Prostate gland (tissue), 2 donors: ENCODE measurements around the gene TIAM2. TPM values are rescaled to one million over a fixed set of nuclear protein-coding genes. Genes with fewer than 3 reads are reported as not detected.

Experiments used
- DNase-seq: peaks from one replicate; pipeline ENCODE4 v3.0.0-alpha.2; 2019; ENCODE audit warnings: low spot score
- H3K27ac ChIP-seq, 2 donors: fragments of 200-600 bp; sonication (generic); 2 replicates each; pipeline ENCODE4 v1.5.1; 2017 to 2019
- H3K27me3 ChIP-seq: fragments of 200-600 bp; sonication (generic); replicated peaks from 2 replicates; pipeline ENCODE4 v1.5.1; 2019; ENCODE audit not compliant: insufficient read depth
- H3K36me3 ChIP-seq, 2 donors: fragments of 200-600 bp; sonication (generic); 1 replicate in 1 of 2; 2 replicates in 1 of 2; pipeline versions ENCODE4 v1.5.1 to v1.8.1; 2017 to 2019
- H3K4me1 ChIP-seq: fragments of 200-600 bp; sonication (generic); replicated peaks from 2 replicates; pipeline ENCODE4 v1.5.1; 2019
- H3K4me3 ChIP-seq, 2 donors: fragments of 200-600 bp; sonication (generic); 2 replicates each; pipeline ENCODE4 v1.5.1; 2017 to 2019
- H3K9me3 ChIP-seq: fragments of 200-600 bp; sonication (generic); 2 replicates; pipeline ENCODE4 v1.5.1; 2017
- CTCF ChIP-seq, 4 experiments: fragments of 200-600 bp in 2 of 4; fragments of 450-650 bp in 2 of 4; sonication (generic) in 2 of 4; IDR thresholded peaks; 1 replicate in 3 of 4; 2 replicates in 1 of 4; pipeline ENCODE4 v1.5.1; 2016 to 2019; ENCODE audit warnings: antibody characterized with exemption in 4 of 4, mild to moderate bottlenecking in 2 of 4, moderate library complexity in 2 of 4
- POLR2A ChIP-seq: fragments of 450-650 bp; IDR thresholded peaks from one replicate; pipeline ENCODE4 v1.6.1; 2016; ENCODE audit warnings: antibody characterized with exemption, mild to moderate bottlenecking
- POLR2AphosphoS5 ChIP-seq: sonication (generic); formaldehyde crosslinking; IDR thresholded peaks from one replicate; pipeline ENCODE4 v1.6.1; 2017; ENCODE audit warnings: antibody characterized with exemption
- WGBS: methylation state at CpG from one replicate; pipeline ENCODE4 v1.1.5; 2018; 5-methylcytosine and 5-hydroxymethylcytosine counted together
- intact Hi-C: fragments of 100-400 bp; cut with DNase I; formaldehyde crosslinking; loops from one replicate; pipeline ENCODE4 v1.14.2; 2022
- total RNA-seq, 2 donors: library from RNA; depleted of rRNA; stranded (reverse); fragments of >200 nt; gene quantifications; one replicate each; pipeline ENCODE4 v1.1.0, GENCODE V29; 2016

Gene TIAM2
- total RNA-seq, 2 donors from 2014 or later = 13.1 to 21.6 TPM

DNA sequence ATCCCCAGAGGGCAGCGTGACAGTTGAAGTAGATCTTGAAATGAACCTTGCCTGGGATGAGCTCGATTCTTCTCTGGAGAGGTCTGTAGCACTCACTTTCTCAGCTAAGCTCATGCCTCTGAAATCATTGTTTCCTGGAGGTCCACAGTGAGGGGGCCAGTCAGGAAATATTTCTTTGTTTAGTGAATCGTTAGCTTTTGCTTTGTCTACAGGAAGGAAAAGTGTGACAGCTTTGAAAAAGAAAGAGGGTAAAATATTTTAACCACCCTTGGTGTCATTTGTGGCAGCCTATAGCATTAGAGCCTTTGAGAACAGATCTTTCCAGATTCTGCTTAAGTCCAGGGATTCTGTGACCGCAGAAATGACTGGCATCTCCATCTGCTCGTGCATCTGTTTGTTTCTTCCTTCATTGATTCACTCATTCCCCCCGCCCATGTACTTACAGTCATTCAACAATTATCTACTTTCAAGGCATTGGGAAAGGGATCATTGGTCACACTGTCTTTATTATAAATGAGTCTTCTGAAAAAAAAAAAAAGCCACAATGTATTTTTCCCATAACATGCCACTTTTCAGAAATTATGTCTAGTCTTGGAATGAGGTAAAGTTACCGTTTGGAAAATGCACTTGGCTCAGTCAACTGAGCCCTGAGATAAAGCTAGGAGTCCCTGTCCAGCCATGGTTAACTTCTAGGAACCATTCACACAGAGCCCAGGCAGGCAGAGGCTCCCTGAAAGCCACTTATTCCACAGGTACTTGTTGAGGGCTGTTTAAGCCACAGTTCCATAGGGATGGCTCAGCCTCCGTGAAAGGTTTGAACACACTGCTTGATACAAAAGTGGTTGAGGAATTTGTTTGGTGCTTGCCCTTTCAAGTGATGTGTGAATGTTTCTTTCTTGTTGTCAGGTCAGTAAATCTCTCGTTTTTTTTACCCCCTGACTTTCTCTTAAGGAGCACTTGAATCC lies 86.0 kb downstream of the TIAM2 start:
- no peak for DNase-seq
- intact Hi-C loops = no loop called here
- Histone ChIP-seq H3K27ac (no peak overlapping the region), H3K27me3 (no peaks in the 10 kb centered on the region), H3K36me3 (no peaks in the 10 kb centered on the region), H3K4me3 (no peak overlapping the region), H3K9me3 (no peaks in the 10 kb centered on the region), H3K4me1 (no peaks in the 10 kb centered on the region)
- TF ChIP-seq CTCF (IDR thresholded peaks at IDR 0.05) (no peak), POLR2AphosphoS5 (no peak)
- 82% methylated on average over 9 of the region's 9 CpGs for WGBS

DNA sequence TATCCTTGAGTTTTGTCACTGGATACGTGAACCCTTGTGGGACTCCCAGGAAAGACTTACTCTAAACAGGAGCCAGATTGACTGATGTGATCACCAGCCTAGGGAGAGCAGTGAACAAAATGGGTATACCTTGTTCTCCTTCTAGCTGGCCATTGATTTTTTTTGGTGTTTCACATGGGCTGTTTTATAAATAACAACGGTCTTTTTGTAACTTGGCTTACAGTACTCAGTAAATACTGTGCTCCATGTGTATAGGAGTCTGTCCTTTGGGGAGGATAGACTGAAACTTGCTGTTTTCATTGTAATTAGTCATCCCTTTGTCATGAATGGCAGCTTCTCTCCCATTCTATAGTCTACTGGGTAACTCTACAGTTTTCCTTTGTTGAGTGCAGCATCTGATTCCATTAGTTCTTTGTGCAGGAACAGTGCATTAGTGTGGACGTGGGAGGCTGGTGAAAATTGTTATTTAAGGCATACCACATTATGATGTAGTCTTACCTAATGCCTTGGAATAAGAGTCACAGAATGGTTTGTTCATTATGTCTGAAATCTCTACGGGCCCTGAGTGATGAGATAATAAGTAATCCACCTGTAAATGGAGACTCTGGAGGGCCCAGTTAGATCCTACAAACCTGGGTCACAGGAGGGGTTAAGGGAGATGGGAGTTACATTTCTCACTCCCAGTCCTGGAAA lies 89.5 kb downstream of the TIAM2 start:
- Histone ChIP-seq H3K9me3 (no peaks in the 10 kb centered on the region), H3K4me1 (no peaks in the 10 kb centered on the region), H3K27ac (no peak overlapping the region), H3K27me3 (no peaks in the 10 kb centered on the region), H3K4me3 (no peak overlapping the region), H3K36me3 (no peaks in the 10 kb centered on the region)
- 84% methylated on average over 4 of the region's 4 CpGs for WGBS
- intact Hi-C loops = no loop called here
- TF ChIP-seq CTCF (IDR thresholded peaks at IDR 0.05) (no peak), POLR2A (no peak), POLR2AphosphoS5 (no peak)
- DNase-seq = no peak

GRCh38 chr6:155085582-155086257 lies 90.6 kb downstream of the TIAM2 start:
- 54% methylated on average over 8 of the region's 8 CpGs for WGBS
- Histone ChIP-seq H3K9me3 (no peaks in the 10 kb centered on the region), H3K27me3 (no peaks in the 10 kb centered on the region), H3K27ac (no peak overlapping the region), H3K4me3 (no peak overlapping the region), H3K4me1 (no peaks in the 10 kb centered on the region), H3K36me3 (no peaks in the 10 kb centered on the region)
- no peak for DNase-seq
- TF ChIP-seq POLR2AphosphoS5 (no peak), POLR2A (no peak), CTCF (IDR thresholded peaks at IDR 0.05) (no peak)
- intact Hi-C loops = no loop called here

DNA sequence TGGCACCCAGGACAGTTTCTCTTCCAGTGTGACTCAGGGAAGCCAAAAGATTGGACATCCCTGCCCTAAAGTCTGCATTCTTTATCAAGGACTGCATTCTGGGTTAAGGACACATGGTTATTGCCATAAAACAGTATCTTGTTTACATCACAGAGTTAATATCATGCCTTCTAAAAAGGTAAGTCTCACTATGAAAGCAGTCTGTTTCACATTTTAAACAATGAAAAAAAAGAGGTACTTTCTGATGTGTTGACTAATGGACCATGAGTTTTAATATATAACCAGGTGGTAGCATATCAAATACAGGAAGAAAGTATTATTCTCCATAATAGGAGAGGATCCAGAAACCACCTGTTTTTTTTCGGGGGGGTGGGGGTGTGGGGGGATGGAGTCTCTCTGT lies 93.7 kb downstream of the TIAM2 start:
- WGBS = 50% methylated on average over 1 of the region's 1 CpG
- no peak overlapping the region for H3K27ac ChIP-seq
- DNase-seq = no peak
- no peaks in the 10 kb centered on the region for H3K9me3 ChIP-seq
- no peaks in the 10 kb centered on the region for H3K4me1 ChIP-seq
- no peaks in the 10 kb centered on the region for H3K27me3 ChIP-seq
- no peak overlapping the region for H3K4me3 ChIP-seq
- intact Hi-C loops = no loop called here
- H3K36me3 ChIP-seq = no peaks in the 10 kb centered on the region
- TF ChIP-seq CTCF (IDR thresholded peaks at IDR 0.05) (no peak), POLR2A (no peak), POLR2AphosphoS5 (no peak)
